A549 (cell line): ENCODE data around the gene KLHL34. TPM values are rescaled to one million over a fixed set of nuclear protein-coding genes. Genes with fewer than 3 reads are reported as not detected.

Experiments
- ATAC-seq, 2 experiments: fragments of 200-7000 bp in 1 of 2; fragments of >200 bp in 1 of 2; cut with Nextera tagmentation in 1 of 2; cut with Tn5 transposase in 1 of 2; 3 replicates each; pipeline versions ENCODE4 v1.8.0 to v1.9.1; 2018 to 2020; ENCODE audit warnings: mild to moderate bottlenecking in 1 of 2, moderate library complexity in 1 of 2
- CTCF ChIA-PET: fragments of 300-600 bp; sonication (Branson Sonifier 250); formaldehyde crosslinking; extraction: SDS; loops from one replicate; lab custom pipeline; 2021; ENCODE audit warnings: antibody characterized with exemption, inconsistent platforms; lab: Yijun Ruan, JAX
- POLR2A ChIA-PET: fragments of 350-600 bp; formaldehyde crosslinking; extraction: SDS; loops from one replicate; lab custom pipeline; 2021; ENCODE audit warnings: antibody characterized with exemption, inconsistent platforms; lab: Yijun Ruan, JAX
- DNase-seq, 2 experiments: peaks; one replicate each; pipeline versions ENCODE4 v3.0.0 to v3.0.0-alpha.2; 2011 to 2016; ENCODE audit warnings: low read depth in 1 of 2, low spot score in 1 of 2
- FAIRE-seq: peaks from 2 replicates; lab custom pipeline; 2011; peaks lifted over from hg19 to GRCh38; lab: Jason Lieb, UNC
- H3K27ac ChIP-seq, 2 experiments: fragments of >200 bp; sonication (Bioruptor Twin); formaldehyde crosslinking; 3 replicates each; pipeline ENCODE4 v1.5.1; 2016 to 2017
- H3K4me1 ChIP-seq: fragments of >200 bp; sonication (Bioruptor Twin); formaldehyde crosslinking; 3 replicates; pipeline ENCODE4 v1.6.1; 2016
- H3K4me2 ChIP-seq: fragments of >200 bp; sonication (Bioruptor Twin); formaldehyde crosslinking; 3 replicates; pipeline ENCODE4 v1.6.1; 2016
- H3K4me3 ChIP-seq: fragments of >200 bp; sonication (Bioruptor Twin); formaldehyde crosslinking; 3 replicates; pipeline ENCODE4 v1.5.1; 2016
- H3K9me3 ChIP-seq: fragments of >200 bp; sonication (Bioruptor Twin); formaldehyde crosslinking; 3 replicates; pipeline ENCODE4 v1.6.1; 2016
- CHD2 ChIP-seq: fragments of 150-350 bp; IDR thresholded peaks from 2 replicates; pipeline ENCODE4 v1.6.1; 2014; ENCODE audit warnings: low read length; ENCODE audit not compliant: partially characterized antibody
- CHD4 ChIP-seq: fragments of 200-600 bp; sonication (generic); IDR thresholded peaks from 2 replicates; pipeline ENCODE4 v1.6.1; 2016; ENCODE audit warnings: antibody characterized with exemption, mild to moderate bottlenecking, borderline replicate concordance
- EHF ChIP-seq: fragments of 250-450 bp; sonication (Bioruptor Pico); IDR thresholded peaks from 2 replicates; pipeline ENCODE4 v1.5.0; 2020; ENCODE audit warnings: mild to moderate bottlenecking
- FOSL2 ChIP-seq, 2 experiments: fragments of 450-650 bp in 1 of 2; fragments of >200 bp in 1 of 2; sonication (Bioruptor Twin) in 1 of 2; formaldehyde crosslinking; IDR thresholded peaks; 2 replicates each; pipeline versions ENCODE4 v1.5.0 to v1.6.1; 2016 to 2020; ENCODE audit warnings: mild to moderate bottlenecking in 1 of 2, moderate library complexity in 1 of 2
- FOXS1 ChIP-seq: fragments of 250-450 bp; sonication (Bioruptor Pico); IDR thresholded peaks from 2 replicates; pipeline ENCODE4 v1.5.0; 2020; ENCODE audit warnings: mild to moderate bottlenecking, moderate library complexity
- HOXA7 ChIP-seq: fragments of 250-450 bp; sonication (Bioruptor Pico); IDR thresholded peaks from 2 replicates; pipeline ENCODE4 v1.5.0; 2020; ENCODE audit warnings: mild to moderate bottlenecking, moderate library complexity
- KDM1A ChIP-seq: fragments of 200-600 bp; sonication (generic); IDR thresholded peaks from 2 replicates; pipeline ENCODE4 v1.6.1; 2016; ENCODE audit warnings: low read depth, mild to moderate bottlenecking
- MAFK ChIP-seq: fragments of 450-650 bp; IDR thresholded peaks from 2 replicates; pipeline ENCODE4 v1.6.1; 2014; ENCODE audit not compliant: partially characterized antibody
- PHF8 ChIP-seq: fragments of 200-600 bp; sonication (generic); IDR thresholded peaks from 2 replicates; pipeline ENCODE4 v1.6.1; 2016; ENCODE audit warnings: low read depth, mild to moderate bottlenecking, antibody characterized with exemption, moderate library complexity, borderline replicate concordance
- RARB ChIP-seq: fragments of 250-450 bp; sonication (Bioruptor Pico); IDR thresholded peaks from 2 replicates; pipeline ENCODE4 v1.8.0; 2021; ENCODE audit warnings: mild to moderate bottlenecking, moderate library complexity
- RFX5 ChIP-seq: fragments of 450-650 bp; IDR thresholded peaks from 2 replicates; pipeline ENCODE4 v1.7.1; 2014; ENCODE audit warnings: antibody characterized with exemption, mild to moderate bottlenecking, moderate library complexity
- RNF2 ChIP-seq: fragments of 200-600 bp; sonication (generic); IDR thresholded peaks from 2 replicates; pipeline ENCODE4 v1.6.1; 2016; ENCODE audit warnings: low read depth, mild to moderate bottlenecking, antibody characterized with exemption, moderate library complexity, borderline replicate concordance
- SMC3 ChIP-seq: fragments of >200 bp; sonication (Bioruptor Twin); formaldehyde crosslinking; IDR thresholded peaks from 3 replicates; pipeline ENCODE4 v1.6.1; 2018; ENCODE audit warnings: inconsistent platforms
- SREBF2 ChIP-seq: fragments of 450-650 bp; IDR thresholded peaks from 2 replicates; pipeline ENCODE4 v1.6.1; 2014; ENCODE audit warnings: mild to moderate bottlenecking, moderate library complexity
- ZFP36 ChIP-seq: fragments of 450-650 bp; IDR thresholded peaks from 2 replicates; pipeline ENCODE4 v1.6.1; 2014; ENCODE audit warnings: borderline replicate concordance; ENCODE audit not compliant: partially characterized antibody
- ZNF302 ChIP-seq: fragments of 250-450 bp; sonication (Bioruptor Pico); IDR thresholded peaks from 2 replicates; pipeline ENCODE4 v1.9.0; 2021; ENCODE audit warnings: inconsistent platforms, mild to moderate bottlenecking, moderate library complexity
- WGBS: methylation state at CpG from one replicate; pipeline ENCODE4 v1.1.6; 2017; ENCODE audit errors: missing lambda C conversion rate; 5-methylcytosine and 5-hydroxymethylcytosine counted together
- polyA plus RNA-seq, 4 experiments: library from polyadenylated mRNA; depleted of rRNA in 3 of 4; stranded (reverse); fragments of >200 nt; fragmentation: RNase III in 1 of 4; extraction: RNeasy Plus Mini Kit Qiagen cat#74134 plus additional on column Dnase treatment in 1 of 4; gene quantifications; 2 replicates in 3 of 4; 3 replicates in 1 of 4; pipeline ENCODE4 v1.2.3, GENCODE V29; 2011 to 2017
- TF ChIP-seq, protein P1 (sequence below): fragments of >200 bp; sonication (Bioruptor Twin); formaldehyde crosslinking; IDR thresholded peaks from 3 replicates; pipeline ENCODE4 v1.5.1; 2016
- TF ChIP-seq, protein P2 (sequence below): fragments of >200 bp; sonication (Bioruptor Twin); formaldehyde crosslinking; IDR thresholded peaks from 2 replicates; pipeline ENCODE4 v1.6.1; 2016
- TF ChIP-seq, protein P3 (sequence below): IDR thresholded peaks from 2 replicates; pipeline ENCODE4 v1.6.1; 2012
- TF ChIP-seq, protein P4 (sequence below): fragments of 250-450 bp; sonication (Bioruptor Pico); IDR thresholded peaks from 2 replicates; pipeline ENCODE4 v1.5.0; 2021; ENCODE audit warnings: mild to moderate bottlenecking, moderate library complexity, borderline replicate concordance

Gene KLHL34
- polyA plus RNA-seq, 2 of the 4 experiments (the other 2 are of a cell fraction), result not detected

DNA sequence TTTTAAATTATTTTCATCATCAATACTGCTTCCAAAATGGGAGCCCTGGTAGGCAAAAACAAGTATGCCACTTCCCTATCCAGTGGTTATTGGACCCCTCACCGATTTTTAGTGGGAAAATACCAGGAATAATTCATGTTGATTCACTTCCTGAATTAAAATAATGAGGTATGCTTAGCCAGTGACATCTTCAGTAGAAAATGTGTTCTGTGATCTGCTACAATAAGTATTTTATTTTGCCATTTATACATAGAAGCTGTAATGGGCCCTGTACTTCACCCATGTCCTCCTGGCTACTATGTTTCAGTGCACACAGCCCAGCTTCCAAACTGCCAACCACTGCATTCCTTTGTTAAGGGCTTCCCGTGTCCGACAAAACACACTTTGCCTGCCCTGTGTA, 41.0 kb upstream of the KLHL34 start:
- ChIA-PET CTCF (no interaction called here), POLR2A (no interaction called here)
- no peak for ATAC-seq
- WGBS, result 38% methylated on average over 3 of the region's 3 CpGs
- FAIRE-seq, result no peak
- Histone ChIP-seq H3K4me2 (no peak overlapping the region), H3K9me3 (no peaks in the 10 kb centered on the region), H3K4me1 (no peaks in the 10 kb centered on the region), H3K27ac (no peak overlapping the region), H3K4me3 (no peak overlapping the region)
- no peak for DNase-seq
- TF ChIP-seq SREBF2, result no peak
- no peak for TF ChIP-seq RNF2
- TF ChIP-seq, protein P1, sequence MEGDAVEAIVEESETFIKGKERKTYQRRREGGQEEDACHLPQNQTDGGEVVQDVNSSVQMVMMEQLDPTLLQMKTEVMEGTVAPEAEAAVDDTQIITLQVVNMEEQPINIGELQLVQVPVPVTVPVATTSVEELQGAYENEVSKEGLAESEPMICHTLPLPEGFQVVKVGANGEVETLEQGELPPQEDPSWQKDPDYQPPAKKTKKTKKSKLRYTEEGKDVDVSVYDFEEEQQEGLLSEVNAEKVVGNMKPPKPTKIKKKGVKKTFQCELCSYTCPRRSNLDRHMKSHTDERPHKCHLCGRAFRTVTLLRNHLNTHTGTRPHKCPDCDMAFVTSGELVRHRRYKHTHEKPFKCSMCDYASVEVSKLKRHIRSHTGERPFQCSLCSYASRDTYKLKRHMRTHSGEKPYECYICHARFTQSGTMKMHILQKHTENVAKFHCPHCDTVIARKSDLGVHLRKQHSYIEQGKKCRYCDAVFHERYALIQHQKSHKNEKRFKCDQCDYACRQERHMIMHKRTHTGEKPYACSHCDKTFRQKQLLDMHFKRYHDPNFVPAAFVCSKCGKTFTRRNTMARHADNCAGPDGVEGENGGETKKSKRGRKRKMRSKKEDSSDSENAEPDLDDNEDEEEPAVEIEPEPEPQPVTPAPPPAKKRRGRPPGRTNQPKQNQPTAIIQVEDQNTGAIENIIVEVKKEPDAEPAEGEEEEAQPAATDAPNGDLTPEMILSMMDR, result no peak
- no peak for TF ChIP-seq CHD2
- no peak for TF ChIP-seq EHF (CRISPR knock-in tag)
- TF ChIP-seq, protein P2, sequence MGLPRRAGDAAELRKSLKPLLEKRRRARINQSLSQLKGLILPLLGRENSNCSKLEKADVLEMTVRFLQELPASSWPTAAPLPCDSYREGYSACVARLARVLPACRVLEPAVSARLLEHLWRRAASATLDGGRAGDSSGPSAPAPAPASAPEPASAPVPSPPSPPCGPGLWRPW, result no peak
- TF ChIP-seq RFX5, result no peak
- no peak for TF ChIP-seq HOXA7
- TF ChIP-seq FOXS1, result no peak
- TF ChIP-seq RARB, result no peak
- TF ChIP-seq CHD4, result no peak

DNA sequence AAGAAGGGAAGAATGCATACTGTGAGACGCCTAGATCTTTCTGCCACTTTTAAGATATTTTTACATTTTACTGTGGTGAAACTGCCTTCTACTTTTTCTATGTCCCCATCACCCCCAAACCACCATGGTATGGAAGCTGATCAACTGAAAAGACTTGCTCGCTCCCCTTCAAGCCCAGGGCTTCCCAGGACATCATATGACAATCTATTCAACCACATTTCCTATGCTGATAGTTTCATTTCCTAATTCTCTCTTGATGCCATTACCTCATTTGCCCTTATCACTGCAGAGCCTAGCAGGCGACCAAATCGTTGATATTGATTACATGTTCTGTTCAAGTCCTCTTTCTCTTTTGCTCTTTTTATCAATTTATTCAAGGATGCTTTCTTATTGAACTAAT, 40.1 kb upstream of the KLHL34 start:
- 26% methylated on average over 4 of the region's 4 CpGs for WGBS
- DNase-seq (no peak), ATAC-seq (no peak), FAIRE-seq (no peak)
- no peaks in the 10 kb centered on the region for H3K4me1 ChIP-seq
- H3K4me3 ChIP-seq, result no peak overlapping the region
- CTCF ChIA-PET, result no interaction called here
- POLR2A ChIA-PET, result no interaction called here
- H3K9me3 ChIP-seq, result no peaks in the 10 kb centered on the region
- H3K4me2 ChIP-seq, result no peak overlapping the region
- no peak overlapping the region for H3K27ac ChIP-seq
- no peak for TF ChIP-seq SMC3
- TF ChIP-seq MAFK, result no peak
- TF ChIP-seq, protein P2, result no peak
- no peak for TF ChIP-seq CHD2
- TF ChIP-seq, protein P3, sequence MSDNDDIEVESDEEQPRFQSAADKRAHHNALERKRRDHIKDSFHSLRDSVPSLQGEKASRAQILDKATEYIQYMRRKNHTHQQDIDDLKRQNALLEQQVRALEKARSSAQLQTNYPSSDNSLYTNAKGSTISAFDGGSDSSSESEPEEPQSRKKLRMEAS, result no peak
- TF ChIP-seq, protein P4, sequence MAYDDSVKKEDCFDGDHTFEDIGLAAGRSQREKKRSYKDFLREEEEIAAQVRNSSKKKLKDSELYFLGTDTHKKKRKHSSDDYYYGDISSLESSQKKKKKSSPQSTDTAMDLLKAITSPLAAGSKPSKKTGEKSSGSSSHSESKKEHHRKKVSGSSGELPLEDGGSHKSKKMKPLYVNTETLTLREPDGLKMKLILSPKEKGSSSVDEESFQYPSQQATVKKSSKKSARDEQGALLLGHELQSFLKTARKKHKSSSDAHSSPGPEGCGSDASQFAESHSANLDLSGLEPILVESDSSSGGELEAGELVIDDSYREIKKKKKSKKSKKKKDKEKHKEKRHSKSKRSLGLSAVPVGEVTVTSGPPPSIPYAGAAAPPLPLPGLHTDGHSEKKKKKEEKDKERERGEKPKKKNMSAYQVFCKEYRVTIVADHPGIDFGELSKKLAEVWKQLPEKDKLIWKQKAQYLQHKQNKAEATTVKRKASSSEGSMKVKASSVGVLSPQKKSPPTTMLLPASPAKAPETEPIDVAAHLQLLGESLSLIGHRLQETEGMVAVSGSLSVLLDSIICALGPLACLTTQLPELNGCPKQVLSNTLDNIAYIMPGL (CRISPR knock-in tag), result no peak
- TF ChIP-seq ZFP36, result no peak

DNA sequence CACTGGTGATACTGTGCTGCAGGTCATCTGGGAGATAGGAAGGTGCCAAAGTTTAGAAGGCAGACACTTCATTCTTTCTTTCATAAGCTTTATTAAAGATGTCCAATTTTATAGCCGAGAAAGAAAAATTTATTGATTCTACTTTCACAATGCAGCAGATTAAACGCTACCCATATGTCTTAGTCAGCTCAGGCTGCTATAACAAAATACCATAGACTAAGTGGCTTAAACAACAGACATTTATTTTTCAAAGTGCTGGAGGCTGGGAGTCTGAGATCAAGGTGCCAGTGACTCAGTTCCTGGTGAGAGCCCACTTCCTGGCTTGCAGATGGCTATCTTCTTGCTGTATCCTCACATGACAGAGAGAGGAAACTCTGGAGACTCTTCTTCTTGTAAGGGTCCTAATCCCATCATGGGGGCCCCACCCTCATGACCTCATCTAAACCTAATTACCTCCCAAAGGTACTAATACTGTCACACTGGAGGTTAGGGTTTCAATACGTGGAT, 33.4 kb upstream of the KLHL34 start:
- no peak for TF ChIP-seq KDM1A
- no peak for TF ChIP-seq ZNF302 (CRISPR knock-in tag)
- TF ChIP-seq FOSL2 (IDR thresholded peaks at IDR 0.05), result no peak
- TF ChIP-seq FOSL2 (CRISPR knock-in tag; IDR thresholded peaks at IDR 0.05), result no peak
- TF ChIP-seq PHF8, result no peak
- H3K4me2 ChIP-seq, result no peak overlapping the region
- WGBS, result 78% methylated on average over 3 of the region's 3 CpGs
- H3K4me1 ChIP-seq, result no peaks in the 10 kb centered on the region
- no peaks in the 10 kb centered on the region for H3K9me3 ChIP-seq
- ChIA-PET CTCF (no interaction called here), POLR2A (no interaction called here)
- H3K4me3 ChIP-seq, result no peak overlapping the region
- H3K27ac ChIP-seq, result no peak overlapping the region
- ATAC-seq, result no peak
- FAIRE-seq, result peak; percentile 46
- no peak for DNase-seq
